ENCODE measurements around the gene ATP4A. TPM values are rescaled to one million over a fixed set of nuclear protein-coding genes. Genes with fewer than 3 reads are reported as not detected.

Gene ATP4A
- total RNA-seq, 1 donor from 2014 or later: not detected

GRCh38 chr19:35577918-35578317 is 14.5 kb upstream of the ATP4A start:
- intact Hi-C loops (cut with DNase I): no loop called here
- no peaks in the 10 kb centered on the region for H3K36me3 ChIP-seq
- ATAC-seq (no peak), DNase-seq (no peak)
- H3K27ac ChIP-seq: no peak overlapping the region
- no peaks in the 10 kb centered on the region for H3K27me3 ChIP-seq
- no peak overlapping the region for H3K4me3 ChIP-seq
- TF ChIP-seq CTCF (IDR thresholded peaks at IDR 0.05): no peak
- peaks cover 12% of the 10 kb centered on the region for H3K9me3 ChIP-seq
- H3K4me1 ChIP-seq: no peaks in the 10 kb centered on the region

GRCh38 chr19:35571406-35571965 is 8.0 kb upstream of the ATP4A start:
- DNase-seq (no peak), ATAC-seq (no peak)
- intact Hi-C loops (cut with DNase I): no loop called here
- Histone ChIP-seq H3K9me3 (peaks cover 12% of the 10 kb centered on the region), H3K4me3 (no peak overlapping the region), H3K36me3 (no peaks in the 10 kb centered on the region), H3K27ac (no peak overlapping the region), H3K4me1 (no peaks in the 10 kb centered on the region), H3K27me3 (no peaks in the 10 kb centered on the region)
- TF ChIP-seq CTCF (IDR thresholded peaks at IDR 0.05): no peak

DNA sequence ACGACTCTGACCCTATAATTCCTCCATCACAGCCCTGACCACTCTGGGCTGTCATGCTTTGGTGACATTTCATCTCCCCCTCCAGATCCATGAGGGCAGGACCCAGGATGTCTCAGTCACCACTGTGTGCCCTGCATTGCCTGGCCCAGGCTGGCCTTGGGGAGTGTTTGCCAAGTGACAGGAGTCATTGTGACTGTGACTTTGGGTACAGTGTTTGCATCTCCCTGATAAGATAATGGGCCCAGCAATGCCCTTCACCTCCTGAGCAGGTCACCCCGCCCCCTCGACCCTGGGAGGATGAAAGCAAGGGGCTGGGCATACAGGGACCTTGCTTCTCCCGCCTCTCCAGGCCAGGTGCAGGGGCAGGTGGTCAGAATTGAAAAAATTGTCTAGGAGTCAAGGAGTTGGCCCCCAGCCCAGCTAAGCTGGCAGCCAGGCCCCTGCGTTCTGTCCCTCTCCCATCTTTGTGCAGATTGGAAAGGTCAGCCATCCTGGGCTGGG is 5.9 kb upstream of the ATP4A start:
- ATAC-seq (no peak), DNase-seq (no peak)
- intact Hi-C loops (cut with DNase I): no loop called here

DNA sequence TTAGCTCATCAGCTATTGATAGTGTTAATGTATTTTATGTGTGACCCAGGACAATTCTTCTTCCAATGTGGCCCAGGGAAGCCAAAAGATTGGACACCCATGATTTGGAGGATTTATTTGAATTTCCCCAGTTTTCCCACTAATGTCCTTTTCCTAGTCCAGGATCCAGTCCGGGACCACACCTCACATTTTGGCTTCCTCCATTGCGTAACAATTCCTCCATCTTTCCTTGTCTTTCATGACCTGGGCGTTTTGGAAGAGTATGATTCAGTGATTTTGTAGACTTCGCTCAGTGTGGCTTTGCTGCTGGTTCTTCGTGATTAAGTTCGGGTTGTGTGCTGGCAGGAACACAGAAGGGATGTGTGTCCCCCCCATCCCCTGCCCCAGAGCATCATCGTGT is 3.3 kb upstream of the ATP4A start:
- TF ChIP-seq CTCF (IDR thresholded peaks at IDR 0.05): no peak
- intact Hi-C loops (cut with DNase I): no loop called here
- no peak for DNase-seq
- no peak for ATAC-seq
- no peaks in the 10 kb centered on the region for H3K36me3 ChIP-seq
- H3K4me1 ChIP-seq: no peaks in the 10 kb centered on the region
- no peak overlapping the region for H3K4me3 ChIP-seq
- no peaks in the 10 kb centered on the region for H3K9me3 ChIP-seq
- H3K27ac ChIP-seq: no peak overlapping the region
- H3K27me3 ChIP-seq: peaks cover 5% of the 10 kb centered on the region

More for the DNA sequence above, 5.9 kb upstream of the ATP4A start:
- H3K27ac ChIP-seq: no peak overlapping the region
- no peaks in the 10 kb centered on the region for H3K9me3 ChIP-seq
- no peaks in the 10 kb centered on the region for H3K27me3 ChIP-seq
- no peak overlapping the region for H3K4me3 ChIP-seq
- no peaks in the 10 kb centered on the region for H3K4me1 ChIP-seq
- no peak for TF ChIP-seq CTCF (IDR thresholded peaks at IDR 0.05)
- H3K36me3 ChIP-seq: no peaks in the 10 kb centered on the region

DNA sequence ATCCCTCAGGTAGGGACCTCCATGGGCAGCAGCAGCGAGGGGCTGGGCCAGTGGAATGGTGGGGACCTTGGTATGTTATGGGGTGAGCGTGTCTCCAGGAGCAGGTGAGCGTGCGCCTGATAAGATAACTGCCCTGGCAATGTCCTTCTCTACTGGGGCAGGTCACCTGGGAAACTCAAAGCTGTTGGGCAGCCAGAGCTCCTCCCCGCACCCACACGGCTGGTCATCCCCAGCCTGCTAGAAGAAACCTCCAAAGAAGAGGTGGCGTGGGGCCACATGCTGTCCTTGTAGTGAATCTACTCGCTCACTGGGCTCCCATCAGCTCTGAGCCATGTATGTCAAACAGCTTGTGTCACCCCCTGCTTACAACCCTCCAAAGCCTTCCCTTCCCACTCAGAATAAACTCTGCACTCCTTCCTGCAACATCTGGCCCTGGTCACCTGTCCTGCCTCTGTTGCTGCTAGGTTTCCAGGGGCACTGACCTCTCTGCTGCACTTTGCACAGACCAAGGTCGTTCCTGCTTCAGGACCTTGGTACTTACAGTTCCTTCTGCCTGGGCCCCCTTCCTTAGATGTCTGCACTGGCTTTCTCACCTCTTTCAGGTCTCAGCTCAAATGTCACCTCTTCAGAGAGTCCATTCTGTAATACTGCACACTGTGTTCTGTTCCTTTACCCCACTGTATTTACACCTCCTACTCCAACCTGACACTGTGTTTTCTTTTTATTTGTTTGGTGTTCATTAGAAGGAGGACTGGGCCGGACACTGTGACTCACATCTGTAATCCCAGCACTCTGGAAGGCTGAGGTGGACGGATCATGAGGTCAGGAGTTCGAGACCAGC is 1.8 kb upstream of the ATP4A start:
- no peak overlapping the region for H3K4me3 ChIP-seq
- H3K36me3 ChIP-seq: no peaks in the 10 kb centered on the region
- no peak overlapping the region for H3K27ac ChIP-seq
- H3K9me3 ChIP-seq: no peaks in the 10 kb centered on the region
- no peak for ATAC-seq
- H3K27me3 ChIP-seq: peaks cover 5% of the 10 kb centered on the region
- TF ChIP-seq CTCF (IDR thresholded peaks at IDR 0.05): no peak
- H3K4me1 ChIP-seq: no peaks in the 10 kb centered on the region
- intact Hi-C loops (cut with DNase I): no loop called here
- no peak for DNase-seq
